GM12873 (cell line): Measurements from ENCODE around the gene NFYB.

ENCODE experiments used
- CTCF ChIP-seq: IDR thresholded peaks from 2 replicates; pipeline ENCODE4 v1.5.1; 2012; ENCODE audit warnings: low read depth, mild to moderate bottlenecking, moderate library complexity, low read length, control low read depth; ENCODE audit not compliant: insufficient read depth; ENCODE audit errors: missing control alignments

Gene NFYB

GRCh38 chr12:104167519-104168458 is 29.8 kb upstream of the NFYB start:
- TF ChIP-seq CTCF: no peak

- no peak for TF ChIP-seq CTCF
These were observed 28.5 kb upstream of the NFYB start for GRCh38 chr12:104166465-104166864.

- TF ChIP-seq CTCF: no peak
These were observed 27.8 kb upstream of the NFYB start for GRCh38 chr12:104165801-104166200.

- no peak for TF ChIP-seq CTCF
These were observed 26.6 kb upstream of the NFYB start for GRCh38 chr12:104164634-104165033.

GRCh38 chr12:104163631-104164030 is 25.6 kb upstream of the NFYB start:
- TF ChIP-seq CTCF: no peak

- no peak for TF ChIP-seq CTCF
These were observed 17.9 kb upstream of the NFYB start for GRCh38 chr12:104155711-104156555.

GRCh38 chr12:104154806-104155205 is 16.8 kb upstream of the NFYB start:
- TF ChIP-seq CTCF: no peak
